Dendritic cell treated with granulocyte-macrophage colony-stimulating factor and Interleukin-4, amounts not matched to agents 40 ng/mL and 50 ng/mL, for 4 days (primary cell): ENCODE measurements around the gene CCDC40.

Experiments
- H3K27ac Mint-ChIP-seq: one replicate; pipeline ENCODE4 v1.8.0; 2022; ENCODE audit warnings: mild to moderate bottlenecking, mixed read lengths
- H3K27me3 Mint-ChIP-seq: one replicate; pipeline ENCODE4 v1.8.0; 2022; ENCODE audit warnings: mild to moderate bottlenecking, mixed read lengths
- H3K36me3 Mint-ChIP-seq: one replicate; pipeline ENCODE4 v1.8.0; 2022; ENCODE audit warnings: low read depth, mixed read lengths
- H3K4me1 Mint-ChIP-seq: one replicate; pipeline ENCODE4 v1.8.0; 2022; ENCODE audit warnings: low read depth, mixed read lengths
- H3K4me3 Mint-ChIP-seq: one replicate; pipeline ENCODE4 v1.8.0; 2022; ENCODE audit warnings: mild to moderate bottlenecking, moderate library complexity, mixed read lengths
- H3K9me3 Mint-ChIP-seq: one replicate; pipeline ENCODE4 v1.8.0; 2022; ENCODE audit warnings: mixed read lengths
- intact Hi-C: fragments of 100-400 bp; cut with micrococcal nuclease; formaldehyde crosslinking; loops from one replicate; pipeline ENCODE4 v1.15.0; 2022

The CCDC40 gene

GRCh38 chr17:80061421-80061820 lies 25.0 kb downstream of the CCDC40 start:
- H3K27me3 Mint-ChIP-seq = peaks cover 17% of the 10 kb centered on the region
- peaks cover 15% of the 10 kb centered on the region for H3K4me1 Mint-ChIP-seq
- no peak overlapping the region for H3K4me3 Mint-ChIP-seq
- H3K27ac Mint-ChIP-seq = no peak overlapping the region
- no peaks in the 10 kb centered on the region for H3K9me3 Mint-ChIP-seq
- no peaks in the 10 kb centered on the region for H3K36me3 Mint-ChIP-seq
- intact Hi-C loops = no loop called here

GRCh38 chr17:80063830-80064585 lies 27.6 kb downstream of the CCDC40 start:
- no peaks in the 10 kb centered on the region for H3K36me3 Mint-ChIP-seq
- peaks cover 19% of the 10 kb centered on the region for H3K27me3 Mint-ChIP-seq
- intact Hi-C loops = no loop called here
- peaks cover 18% of the 10 kb centered on the region for H3K4me1 Mint-ChIP-seq
- H3K4me3 Mint-ChIP-seq = peak overlapping the region; percentile 40
- H3K9me3 Mint-ChIP-seq = no peaks in the 10 kb centered on the region
- peak overlapping the region; percentile 68 for H3K27ac Mint-ChIP-seq

GRCh38 chr17:80064696-80065095 lies 28.3 kb downstream of the CCDC40 start:
- peak overlapping the region; percentile 68 for H3K27ac Mint-ChIP-seq
- H3K4me3 Mint-ChIP-seq = no peak overlapping the region
- no peaks in the 10 kb centered on the region for H3K9me3 Mint-ChIP-seq
- intact Hi-C loops = no loop called here
- H3K27me3 Mint-ChIP-seq = peaks cover 20% of the 10 kb centered on the region
- no peaks in the 10 kb centered on the region for H3K36me3 Mint-ChIP-seq
- H3K4me1 Mint-ChIP-seq = peaks cover 25% of the 10 kb centered on the region

- H3K27ac Mint-ChIP-seq = no peak overlapping the region
- H3K9me3 Mint-ChIP-seq = no peaks in the 10 kb centered on the region
- H3K4me1 Mint-ChIP-seq = peaks cover 26% of the 10 kb centered on the region
- intact Hi-C loops = no loop called here
- no peak overlapping the region for H3K4me3 Mint-ChIP-seq
- H3K36me3 Mint-ChIP-seq = no peaks in the 10 kb centered on the region
- H3K27me3 Mint-ChIP-seq = peaks cover 19% of the 10 kb centered on the region
These were observed 29.2 kb downstream of the CCDC40 start for GRCh38 chr17:80065478-80066170.

GRCh38 chr17:80067393-80067986 lies 31.0 kb downstream of the CCDC40 start:
- H3K27me3 Mint-ChIP-seq = peaks cover 17% of the 10 kb centered on the region
- H3K27ac Mint-ChIP-seq = no peak overlapping the region
- intact Hi-C loops = no loop called here
- no peaks in the 10 kb centered on the region for H3K36me3 Mint-ChIP-seq
- H3K4me1 Mint-ChIP-seq = peaks cover 26% of the 10 kb centered on the region
- no peak overlapping the region for H3K4me3 Mint-ChIP-seq
- H3K9me3 Mint-ChIP-seq = no peaks in the 10 kb centered on the region

- Mint-ChIP-seq H3K27me3 (peaks cover 22% of the 10 kb centered on the region), H3K36me3 (no peaks in the 10 kb centered on the region), H3K4me3 (no peak overlapping the region), H3K27ac (peak overlapping the region; percentile 14), H3K4me1 (peaks cover 25% of the 10 kb centered on the region), H3K9me3 (no peaks in the 10 kb centered on the region)
- intact Hi-C loops = no loop called here
These were observed 32.1 kb downstream of the CCDC40 start for GRCh38 chr17:80068301-80069222.

- Mint-ChIP-seq H3K27me3 (peaks cover 24% of the 10 kb centered on the region), H3K4me1 (peaks cover 11% of the 10 kb centered on the region), H3K27ac (no peak overlapping the region), H3K4me3 (no peak overlapping the region), H3K36me3 (no peaks in the 10 kb centered on the region), H3K9me3 (no peaks in the 10 kb centered on the region)
- intact Hi-C loops = no loop called here
These were observed 34.1 kb downstream of the CCDC40 start for GRCh38 chr17:80070375-80071115.

- intact Hi-C loops = no loop called here
- Mint-ChIP-seq H3K4me1 (peaks cover 11% of the 10 kb centered on the region), H3K36me3 (no peaks in the 10 kb centered on the region), H3K9me3 (no peaks in the 10 kb centered on the region), H3K4me3 (peak overlapping the region; percentile 21), H3K27ac (no peak overlapping the region), H3K27me3 (peaks cover 20% of the 10 kb centered on the region)
These were observed 34.8 kb downstream of the CCDC40 start for GRCh38 chr17:80071116-80071841.

- H3K4me1 Mint-ChIP-seq = peaks cover 11% of the 10 kb centered on the region
- peaks cover 16% of the 10 kb centered on the region for H3K27me3 Mint-ChIP-seq
- no peak overlapping the region for H3K27ac Mint-ChIP-seq
- intact Hi-C loops = no loop called here
- H3K9me3 Mint-ChIP-seq = no peaks in the 10 kb centered on the region
- H3K4me3 Mint-ChIP-seq = no peak overlapping the region
- H3K36me3 Mint-ChIP-seq = no peaks in the 10 kb centered on the region
These were observed 36.0 kb downstream of the CCDC40 start for GRCh38 chr17:80072410-80072809.

- H3K4me3 Mint-ChIP-seq = no peak overlapping the region
- no peaks in the 10 kb centered on the region for H3K36me3 Mint-ChIP-seq
- H3K27ac Mint-ChIP-seq = no peak overlapping the region
- H3K9me3 Mint-ChIP-seq = no peaks in the 10 kb centered on the region
- intact Hi-C loops = loop anchor here (5.0 to 10.0 kb wide), 2 partner anchors 47 to 175 kb away; no protein-coding TSS in a partner anchor
- H3K27me3 Mint-ChIP-seq = peaks cover 5% of the 10 kb centered on the region
- peaks cover 10% of the 10 kb centered on the region for H3K4me1 Mint-ChIP-seq
These were observed 43.6 kb downstream of the CCDC40 start for GRCh38 chr17:80080081-80080480.

GRCh38 chr17:80081596-80081995 lies 45.2 kb downstream of the CCDC40 start:
- Mint-ChIP-seq H3K27me3 (peaks cover 10% of the 10 kb centered on the region), H3K27ac (no peak overlapping the region), H3K4me1 (peaks cover 10% of the 10 kb centered on the region), H3K36me3 (no peaks in the 10 kb centered on the region), H3K9me3 (no peaks in the 10 kb centered on the region), H3K4me3 (no peak overlapping the region)
- intact Hi-C loops = loop anchor here (5.0 to 10.0 kb wide), 2 partner anchors 46 to 173 kb away; no protein-coding TSS in a partner anchor

- peaks cover 19% of the 10 kb centered on the region for H3K27me3 Mint-ChIP-seq
- H3K4me3 Mint-ChIP-seq = no peak overlapping the region
- peak overlapping the region; percentile 69 for H3K27ac Mint-ChIP-seq
- intact Hi-C loops = loop anchor here (5.0 to 10.0 kb wide), 2 partner anchors 45 to 172 kb away; no protein-coding TSS in a partner anchor
- H3K4me1 Mint-ChIP-seq = peaks cover 10% of the 10 kb centered on the region
- H3K36me3 Mint-ChIP-seq = no peaks in the 10 kb centered on the region
- H3K9me3 Mint-ChIP-seq = no peaks in the 10 kb centered on the region
These were observed 46.1 kb downstream of the CCDC40 start for GRCh38 chr17:80082403-80083135.
